ENCODE measurements around the gene CLPX.

CLPX gene

DNA sequence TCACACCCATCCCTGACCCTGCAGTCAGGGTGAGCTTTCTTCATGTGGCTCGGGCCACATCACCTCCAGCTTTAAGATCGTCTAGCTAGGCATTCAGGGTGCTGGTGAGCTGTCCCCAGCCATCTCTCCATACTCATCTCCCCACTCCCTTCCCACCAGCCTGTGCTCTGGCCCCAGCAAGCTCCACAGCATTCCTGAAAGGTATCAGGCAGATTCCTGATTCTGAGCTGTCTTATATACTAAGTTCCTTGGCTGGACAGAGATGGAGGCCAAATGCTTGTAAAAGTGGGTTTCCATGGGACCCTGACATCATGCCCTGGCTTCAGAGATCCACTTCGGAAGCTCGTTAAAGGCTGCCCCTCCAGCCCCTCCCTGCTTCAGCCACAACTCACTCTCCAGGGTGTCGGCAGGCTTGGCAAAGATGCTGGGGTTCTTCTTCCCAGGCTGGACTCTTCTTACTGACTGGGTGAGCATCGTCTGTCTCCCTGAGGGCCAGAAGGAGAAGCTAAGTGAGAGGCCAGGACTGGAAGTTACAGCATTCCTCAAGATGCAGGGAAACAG is 22.2 kb upstream of the CLPX start:
- TF ChIP-seq CTCF (IDR thresholded peaks at IDR 0.05; ENCODE audit: control insufficient read depth, insufficient read depth, low read depth, low read length, missing control alignments) = no peak
- DNase-seq (ENCODE audit: low read depth) = no peak
- H3K4me3 ChIP-seq (ENCODE audit: control insufficient read depth, low read depth, low read length) = no peak overlapping the region

DNA sequence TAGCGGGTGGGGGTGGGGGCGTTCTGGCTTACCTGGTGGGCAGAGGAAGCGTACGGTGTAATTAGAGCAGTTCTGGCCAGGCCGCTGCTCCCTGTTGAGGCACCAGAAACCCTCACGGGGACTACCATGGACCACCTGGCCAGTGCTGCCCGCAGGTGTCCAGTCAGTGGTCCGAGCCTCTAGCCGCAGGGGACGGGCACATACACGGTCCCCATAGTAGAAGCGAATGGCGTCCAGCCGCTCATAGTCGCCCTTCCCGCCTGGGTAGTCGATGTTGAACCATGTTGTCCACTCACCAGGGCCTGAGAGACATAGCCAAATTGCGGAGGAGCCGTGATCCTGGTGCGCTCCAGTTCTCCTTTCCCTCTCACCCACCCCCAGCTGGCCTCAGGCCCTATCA is 21.6 kb upstream of the CLPX start:
- DNase-seq (ENCODE audit: low read depth) = no peak
- no peak overlapping the region for H3K4me3 ChIP-seq (ENCODE audit: control insufficient read depth, low read depth, low read length)
- no peak for TF ChIP-seq CTCF (IDR thresholded peaks at IDR 0.05; ENCODE audit: control insufficient read depth, insufficient read depth, low read depth, low read length, missing control alignments)

GRCh38 chr15:65204931-65205660 is 20.0 kb upstream of the CLPX start:
- TF ChIP-seq CTCF (IDR thresholded peaks at IDR 0.05; ENCODE audit: control insufficient read depth, insufficient read depth, low read depth, low read length, missing control alignments) = no peak
- DNase-seq (ENCODE audit: low read depth) = no peak
- H3K4me3 ChIP-seq (ENCODE audit: control insufficient read depth, low read depth, low read length) = no peak overlapping the region

DNA sequence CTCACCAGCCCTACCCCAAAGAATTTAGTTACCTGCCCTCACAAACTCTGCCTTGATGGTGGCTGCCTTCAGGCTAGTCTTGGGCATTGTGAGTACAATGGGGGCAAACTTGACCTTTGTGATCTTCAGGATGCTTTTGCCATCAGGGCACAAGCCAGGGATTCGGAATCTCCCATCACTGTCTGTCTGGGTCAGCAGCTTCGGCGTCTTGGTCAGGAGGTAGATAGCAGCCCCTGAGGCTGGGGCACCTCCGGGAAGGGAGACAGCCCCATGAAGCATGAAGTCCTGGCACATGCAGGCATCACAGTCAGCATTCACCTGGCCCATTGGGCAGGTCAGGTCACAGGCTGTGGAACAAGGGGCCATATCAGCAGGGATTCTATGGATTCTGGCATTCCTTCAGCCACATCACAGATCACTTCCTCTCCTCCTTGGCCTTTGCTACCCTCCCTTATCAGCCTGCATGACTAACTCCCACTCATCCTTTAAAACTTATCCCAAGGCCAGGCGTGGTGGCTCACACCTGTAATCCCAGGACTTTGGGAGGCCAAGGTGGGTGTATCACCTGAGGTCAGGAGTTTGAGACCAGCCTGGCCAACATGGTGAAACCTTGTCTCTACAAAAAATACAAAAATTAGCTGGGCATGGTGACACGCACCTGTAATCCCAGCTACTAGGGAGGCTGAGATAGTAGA is 19.2 kb upstream of the CLPX start:
- no peak for TF ChIP-seq CTCF (IDR thresholded peaks at IDR 0.05; ENCODE audit: control insufficient read depth, insufficient read depth, low read depth, low read length, missing control alignments)
- H3K4me3 ChIP-seq (ENCODE audit: control insufficient read depth, low read depth, low read length) = no peak overlapping the region
- DNase-seq (ENCODE audit: low read depth) = no peak

DNA sequence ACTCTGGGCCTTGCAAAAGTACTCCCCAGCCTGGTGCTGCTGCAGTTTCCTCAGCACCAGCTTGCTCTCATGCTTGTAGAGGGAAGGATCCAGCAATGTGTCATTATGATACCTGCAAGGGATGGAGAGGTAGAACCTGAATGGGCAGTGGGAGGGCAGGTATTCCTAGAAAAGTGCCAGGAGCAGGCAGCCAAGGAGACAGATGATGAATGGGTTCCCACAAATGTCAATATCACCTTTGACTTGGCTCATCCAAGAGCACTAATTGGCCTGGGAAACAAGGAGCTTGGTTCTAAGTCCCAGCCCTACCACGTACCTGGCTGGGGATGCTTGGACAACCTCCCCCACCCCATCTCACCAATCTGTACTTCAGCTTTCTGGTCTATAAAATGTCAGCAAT is 16.8 kb upstream of the CLPX start:
- DNase-seq (ENCODE audit: low read depth) = no peak
- no peak for TF ChIP-seq CTCF (IDR thresholded peaks at IDR 0.05; ENCODE audit: control insufficient read depth, insufficient read depth, low read depth, low read length, missing control alignments)
- no peak overlapping the region for H3K4me3 ChIP-seq (ENCODE audit: control insufficient read depth, low read depth, low read length)

GRCh38 chr15:65198571-65198970 is 13.4 kb upstream of the CLPX start:
- TF ChIP-seq CTCF (IDR thresholded peaks at IDR 0.05; ENCODE audit: control insufficient read depth, insufficient read depth, low read depth, low read length, missing control alignments) = no peak
- H3K4me3 ChIP-seq (ENCODE audit: control insufficient read depth, low read depth, low read length) = no peak overlapping the region
- DNase-seq (ENCODE audit: low read depth) = no peak

Data from AG09309 (cell line).